GM21423 (cell line): Measurements from ENCODE around the gene FAM78A.

ENCODE experiments used
- ATAC-seq: cut with Tn5 transposase; IDR thresholded peaks from one replicate; pipeline ENCODE4 v1.9.1; 2021; ENCODE audit warnings: mild to moderate bottlenecking, moderate library complexity; ENCODE audit not compliant: unreplicated experiment

Gene FAM78A

DNA sequence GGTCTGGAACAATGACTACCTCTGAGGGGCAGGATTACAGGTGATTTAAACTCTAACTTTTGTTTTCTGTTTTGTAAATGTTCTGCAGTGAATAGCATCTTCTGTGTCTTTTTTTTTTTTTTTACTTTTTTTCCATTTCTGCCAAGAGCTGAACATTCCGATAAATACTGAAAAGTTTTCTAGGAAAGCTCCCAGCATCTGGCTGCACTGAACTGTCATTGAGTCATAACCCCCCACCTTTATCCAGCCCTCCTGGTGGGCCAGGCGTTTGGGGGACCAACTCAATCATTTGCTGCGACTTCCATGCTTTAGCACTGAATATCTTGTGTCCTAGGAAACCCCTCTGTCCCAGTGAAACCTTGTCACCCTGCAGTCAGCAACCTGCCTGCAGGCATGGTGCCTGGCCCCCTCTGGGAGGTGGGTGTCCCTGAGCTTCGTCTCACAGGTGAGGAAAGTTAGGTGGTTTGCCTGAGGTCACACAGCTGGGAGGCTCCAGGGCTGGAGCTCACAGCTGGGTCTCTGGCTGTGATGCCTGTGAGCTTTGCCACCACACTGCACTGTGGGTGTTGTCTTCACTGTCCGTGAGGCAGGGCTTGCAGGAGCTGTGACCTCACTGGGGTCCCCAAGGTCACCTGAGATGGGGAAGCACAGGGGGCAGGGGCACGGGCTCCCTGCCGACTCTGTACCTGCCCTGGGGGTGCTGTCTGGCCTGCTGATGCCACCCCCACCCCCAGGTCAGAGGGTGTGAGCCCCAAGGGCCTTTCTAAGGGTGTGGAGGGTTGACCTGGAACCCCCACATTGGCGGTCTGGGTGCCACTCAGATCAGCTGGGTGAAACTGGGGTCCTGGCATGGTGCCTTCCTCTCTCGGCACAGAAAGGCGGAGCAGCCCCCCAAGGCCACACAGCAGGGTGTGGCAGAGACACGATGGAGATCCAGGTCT lies 27.3 kb upstream of the FAM78A start:
- ATAC-seq: no peak

DNA sequence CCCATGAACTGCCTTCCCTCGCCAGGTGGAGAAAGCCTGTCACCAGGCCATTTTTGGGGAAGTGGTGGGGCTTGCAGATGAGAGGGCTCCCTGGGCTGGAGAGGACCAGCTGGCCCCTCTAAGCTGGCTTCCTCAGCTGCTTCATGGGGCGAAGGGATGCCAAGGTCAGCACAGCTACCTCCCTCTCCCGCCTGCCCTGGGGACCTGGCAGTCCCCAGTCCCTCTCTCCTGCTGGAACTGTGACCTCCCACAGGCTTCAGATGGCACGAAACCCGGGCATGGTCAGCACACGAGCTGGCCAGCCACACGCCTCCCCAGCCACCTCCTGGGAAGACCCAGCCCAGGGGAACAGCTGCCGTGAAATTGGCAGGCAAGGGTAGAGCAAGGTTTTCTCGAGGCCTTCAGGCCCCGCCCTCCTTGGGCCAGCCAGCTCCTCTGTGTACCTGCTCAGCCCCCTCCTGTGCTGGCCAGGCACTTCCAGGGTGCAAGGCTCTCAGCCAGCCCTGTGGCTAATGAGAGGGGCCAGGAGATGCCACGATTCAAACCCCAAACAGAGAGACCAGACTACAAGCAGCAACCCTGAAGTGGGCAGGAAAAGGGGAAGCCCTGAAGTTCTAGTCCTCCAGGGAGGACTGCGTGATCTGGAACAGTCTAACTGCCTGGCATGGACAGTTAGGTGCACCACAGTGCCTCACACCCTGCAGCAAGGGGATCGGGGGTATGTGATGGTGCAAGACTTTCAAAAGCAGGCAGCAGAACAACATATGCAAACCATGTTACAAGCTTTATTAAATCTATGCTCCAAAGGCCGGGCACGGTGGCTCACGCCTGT lies 26.1 kb upstream of the FAM78A start:
- no peak for ATAC-seq

DNA sequence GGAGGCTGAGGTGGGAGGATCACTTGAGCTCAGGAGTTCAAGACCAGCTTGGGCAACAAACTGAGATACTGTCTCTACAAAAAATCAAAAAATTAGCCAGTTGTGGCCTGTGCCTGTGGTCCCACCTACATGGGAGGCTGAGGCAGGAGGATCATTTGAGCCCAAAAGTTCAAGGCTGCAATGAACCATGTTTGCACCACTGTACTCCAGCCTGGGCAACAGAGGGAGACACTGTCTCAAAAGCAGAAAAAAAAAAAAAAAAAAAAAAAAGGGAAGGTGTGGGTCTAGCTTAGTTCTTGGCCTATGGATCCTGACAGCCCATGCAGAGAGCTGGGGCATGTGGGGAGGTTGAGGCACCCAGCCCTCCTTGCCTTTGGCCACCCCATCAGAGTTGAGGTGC lies 24.1 kb upstream of the FAM78A start:
- no peak for ATAC-seq

DNA sequence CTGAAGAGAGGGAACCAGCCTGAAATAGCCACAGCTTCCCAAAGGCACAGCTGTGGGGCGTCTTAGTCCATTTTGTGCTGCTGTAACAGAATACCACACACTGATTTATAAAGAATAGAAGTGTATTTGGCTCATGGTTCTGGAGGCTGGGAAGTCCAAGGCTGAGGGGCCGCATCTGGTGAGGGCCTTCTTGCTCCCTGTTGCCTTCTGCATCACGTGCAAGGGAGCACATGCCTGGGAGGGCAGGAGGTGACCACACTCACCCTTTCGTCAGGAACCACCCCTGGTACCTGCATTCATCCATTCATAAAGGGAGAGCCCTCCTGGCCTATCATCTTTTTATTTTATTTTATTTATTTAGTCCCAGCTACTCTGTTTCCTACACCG lies 23.6 kb upstream of the FAM78A start:
- no peak for ATAC-seq

DNA sequence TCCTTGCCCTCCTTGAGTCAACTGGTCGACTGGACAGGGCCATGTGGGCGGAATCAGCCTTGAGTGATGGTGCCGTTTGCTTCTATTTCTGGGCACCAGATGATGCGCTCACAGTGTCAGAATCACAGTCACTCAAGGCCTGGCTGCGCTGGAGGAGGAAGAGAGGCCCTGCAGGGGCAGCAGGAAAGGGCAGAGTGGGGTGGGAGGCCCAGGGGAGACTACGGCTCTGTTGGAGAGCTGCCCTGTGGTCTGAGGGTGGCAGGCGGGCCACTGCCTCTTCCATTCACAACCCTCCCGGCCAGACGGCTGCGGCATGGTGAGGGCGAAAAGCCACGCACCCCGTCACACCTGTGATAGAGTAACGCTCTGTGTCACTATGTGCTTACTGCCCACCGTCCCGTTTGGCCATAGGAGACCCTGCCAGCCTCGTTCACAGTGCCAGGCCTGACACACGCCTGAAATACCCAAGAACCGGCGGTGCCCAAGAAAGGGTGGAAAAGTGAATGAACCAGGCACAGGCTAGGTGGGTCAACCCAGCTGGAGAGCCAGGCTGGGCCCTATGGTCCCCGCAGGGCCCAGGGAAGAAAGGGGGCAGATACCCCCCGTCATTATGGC lies 23.1 kb upstream of the FAM78A start:
- no peak for ATAC-seq

DNA sequence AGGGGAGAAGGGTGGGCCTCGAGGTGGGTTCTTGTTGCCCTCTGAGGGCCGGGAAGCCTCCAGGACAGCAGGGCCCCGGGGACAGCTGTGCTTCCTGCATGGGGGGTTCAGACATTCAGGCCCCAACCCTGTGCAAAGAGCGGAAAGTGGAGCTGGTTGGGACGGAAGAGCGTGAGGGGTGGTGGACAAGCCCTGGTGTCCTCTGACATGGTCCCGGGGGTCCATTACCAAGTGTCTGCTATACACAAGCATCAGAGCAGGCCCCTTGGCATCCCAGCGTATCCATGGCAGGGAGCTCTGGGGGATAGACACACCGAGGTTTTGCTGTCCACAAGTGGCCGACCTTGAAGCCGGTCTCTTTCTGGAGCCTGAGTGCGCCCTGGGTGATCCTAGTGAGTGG lies 22.5 kb upstream of the FAM78A start:
- ATAC-seq: no peak

DNA sequence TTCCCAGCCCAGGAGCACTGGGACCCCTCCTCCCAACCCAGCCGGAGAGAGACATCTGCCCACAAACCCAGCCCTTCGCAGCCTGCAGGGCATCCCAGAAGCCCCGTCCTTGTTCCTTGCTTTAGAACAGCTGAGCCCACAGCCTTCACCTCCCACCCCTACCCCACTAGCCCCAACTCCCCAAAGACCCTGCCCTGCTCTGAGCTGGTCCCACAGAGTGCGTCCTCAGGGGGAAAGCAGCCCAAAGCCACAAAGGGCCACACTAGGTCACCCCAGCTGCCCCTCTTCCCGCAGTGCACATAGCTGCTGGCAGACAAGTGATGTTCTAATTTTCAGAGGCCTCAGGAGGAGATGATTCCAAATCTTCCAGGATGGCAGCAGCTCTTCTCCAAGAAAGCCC lies 22.0 kb upstream of the FAM78A start:
- no peak for ATAC-seq

DNA sequence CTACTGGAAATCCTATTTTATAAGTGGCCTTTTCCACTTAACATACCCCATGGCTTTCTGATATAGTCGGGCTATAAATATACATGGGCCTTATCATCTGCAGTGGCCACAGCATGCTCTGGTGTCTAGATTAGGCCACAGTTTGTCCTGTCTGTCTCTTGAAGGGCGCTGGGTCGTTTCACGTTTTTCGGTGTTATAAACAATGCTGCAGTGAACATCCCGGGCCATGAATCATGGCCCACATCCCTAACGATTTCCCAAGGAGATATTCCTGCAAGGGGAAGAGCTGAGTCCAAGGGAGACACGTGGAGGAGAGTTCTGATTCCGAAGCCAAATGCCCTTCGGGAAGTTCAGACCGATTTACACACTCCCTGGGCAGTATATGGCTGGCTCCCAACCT lies 21.6 kb upstream of the FAM78A start:
- no peak for ATAC-seq

DNA sequence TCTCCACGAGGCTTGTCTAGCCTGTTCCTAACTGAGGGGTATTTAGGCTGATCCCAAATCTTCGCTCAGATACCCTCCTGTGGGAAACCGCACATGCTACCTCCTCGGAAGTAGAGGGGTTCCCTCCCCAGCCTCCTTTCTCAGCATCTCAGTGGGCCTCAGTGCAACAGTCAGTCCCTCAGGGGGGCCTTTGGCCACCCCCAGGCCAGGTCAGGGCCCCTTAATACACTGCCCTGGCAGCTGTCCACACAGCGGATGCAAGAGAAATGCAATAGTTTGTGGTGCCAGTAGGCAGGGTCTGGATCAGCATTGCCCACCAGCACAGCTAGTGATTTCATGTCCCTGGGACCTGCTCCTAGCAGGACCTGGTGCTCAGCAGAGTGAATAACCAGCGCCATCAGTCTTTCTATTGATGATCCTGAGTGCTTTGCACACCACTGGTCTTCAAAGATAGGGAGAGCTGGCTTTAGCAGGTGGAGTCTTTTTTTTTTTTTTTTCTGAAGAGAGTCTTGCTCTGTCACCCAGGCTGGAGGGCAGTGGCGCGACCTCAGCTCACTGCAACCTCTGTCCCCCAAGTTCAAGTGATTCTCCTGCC lies 20.7 kb upstream of the FAM78A start:
- ATAC-seq: no peak

DNA sequence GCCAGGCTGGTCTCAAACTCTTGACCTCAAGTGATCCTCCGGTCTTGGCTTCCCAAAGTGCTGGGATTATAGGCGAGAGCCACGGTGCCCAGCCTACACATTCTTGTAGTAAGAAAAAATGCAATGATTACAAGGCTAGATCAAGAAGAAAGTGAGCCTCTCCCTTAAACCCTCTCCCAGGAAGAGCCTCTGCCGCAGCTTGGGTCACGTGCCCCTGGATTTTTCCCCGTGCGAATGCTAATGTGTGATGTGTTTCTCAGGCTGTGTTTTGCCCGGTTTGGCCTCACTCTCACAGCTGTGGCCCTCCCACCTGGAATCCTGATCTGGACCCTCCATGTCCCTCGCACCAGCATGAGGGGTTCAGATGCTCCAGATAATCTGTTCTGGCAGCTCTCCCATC lies 20.1 kb upstream of the FAM78A start:
- no peak for ATAC-seq

DNA sequence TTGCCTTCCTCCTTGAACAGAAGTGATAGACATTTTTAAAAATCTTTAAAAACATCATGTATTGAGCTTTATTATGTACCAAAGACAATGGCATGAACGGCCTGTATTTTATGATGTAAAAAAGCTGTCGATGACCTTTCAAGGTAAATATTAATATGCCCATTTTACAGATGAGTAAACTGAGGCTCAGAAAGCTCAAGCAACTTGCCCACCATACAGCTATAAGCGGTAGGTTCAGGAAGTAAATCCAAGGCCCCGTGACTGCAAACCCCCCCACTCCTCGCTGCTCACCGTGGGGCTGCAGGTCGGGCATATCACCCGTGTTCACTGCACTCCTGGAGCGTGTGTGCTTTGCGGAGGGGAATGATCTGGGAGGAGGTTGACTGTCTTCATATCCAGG lies 16.6 kb upstream of the FAM78A start:
- ATAC-seq: no peak

DNA sequence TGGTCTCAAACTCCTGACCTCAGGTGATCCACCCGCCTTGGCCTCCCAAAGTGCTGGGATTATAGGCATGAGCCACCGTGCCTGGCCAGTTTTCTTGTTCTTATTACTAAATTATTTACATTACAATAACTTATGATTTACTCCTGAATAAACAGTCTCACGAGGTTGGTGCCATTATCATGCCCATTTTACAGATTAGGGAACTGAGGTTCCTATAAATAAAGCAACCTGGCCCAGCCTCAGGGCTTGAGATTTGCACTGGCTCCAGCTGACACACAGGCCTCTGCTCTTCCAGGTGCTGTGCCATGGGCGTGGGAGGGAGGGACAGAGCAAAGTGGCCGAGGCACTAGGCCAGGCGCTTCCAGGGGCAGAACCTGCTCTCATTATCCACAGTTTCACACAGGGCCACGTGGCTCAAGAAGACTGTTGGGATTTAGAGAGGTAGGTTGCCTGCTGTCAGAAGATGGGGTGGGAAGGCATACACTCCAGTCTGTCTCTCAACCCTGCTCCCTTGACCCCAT lies 15.5 kb upstream of the FAM78A start:
- no peak for ATAC-seq

DNA sequence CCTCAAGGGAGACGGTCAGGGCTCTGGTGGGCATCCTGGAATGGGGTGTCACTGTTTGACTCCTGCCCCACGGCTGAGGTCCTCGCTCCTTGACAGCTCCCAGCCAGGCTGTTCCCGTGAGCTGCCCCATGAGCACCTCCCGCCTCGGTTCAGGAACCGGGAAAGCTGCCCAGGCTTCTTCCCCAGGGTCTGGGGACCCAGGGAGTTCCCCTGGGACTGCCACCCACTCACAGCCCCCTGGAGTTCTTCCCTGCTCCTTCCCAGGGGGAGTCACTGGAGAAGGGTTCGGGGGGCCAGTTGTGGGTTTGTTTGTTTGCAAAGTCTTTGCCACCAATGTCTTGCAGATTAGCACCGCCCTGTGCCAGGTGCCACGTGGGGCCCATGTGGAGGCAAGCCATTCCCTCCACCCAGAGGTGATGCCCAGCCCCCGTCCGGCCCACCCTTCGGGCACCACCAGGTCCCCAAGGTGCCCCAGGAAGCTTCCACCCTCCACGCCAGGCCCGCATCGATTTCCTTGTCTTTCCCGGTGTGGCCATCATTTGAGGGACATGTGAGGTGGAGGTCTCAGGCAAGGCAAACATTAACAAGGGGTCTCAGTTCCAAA lies 14.6 kb upstream of the FAM78A start:
- ATAC-seq: no peak

DNA sequence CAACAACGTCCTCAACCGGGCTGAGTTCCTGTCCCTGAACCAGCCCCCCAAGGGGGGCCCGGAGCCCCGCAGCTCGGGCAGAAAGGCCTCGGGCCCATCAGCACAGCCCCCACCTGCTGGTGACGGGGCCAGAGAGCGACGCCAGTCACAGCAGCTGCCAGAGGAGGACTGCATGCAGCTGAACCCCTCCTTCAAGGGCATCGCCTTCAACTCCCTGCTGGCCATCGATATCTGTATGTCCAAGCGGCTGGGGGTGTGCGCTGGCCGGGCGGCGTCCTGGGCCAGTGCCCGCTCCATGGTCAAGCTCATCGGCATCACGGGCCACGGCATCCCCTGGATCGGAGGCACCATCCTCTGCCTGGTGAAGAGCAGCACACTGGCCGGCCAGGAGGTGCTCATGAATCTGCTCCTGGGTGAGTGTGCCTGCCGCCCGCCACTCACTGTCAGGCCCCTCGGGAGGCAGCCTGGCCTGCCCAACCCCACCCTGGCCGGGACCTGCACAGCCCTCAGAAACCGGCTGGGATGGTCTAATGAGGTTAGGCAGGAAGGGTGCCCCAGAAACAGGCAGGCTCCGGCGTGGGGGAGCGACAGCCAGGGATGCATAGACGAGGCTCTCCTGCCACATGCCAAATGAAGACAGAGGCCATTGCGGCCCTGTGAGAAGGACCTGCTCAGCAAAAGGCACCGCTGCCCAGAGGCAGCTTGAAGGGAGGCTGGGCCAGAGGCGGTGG lies 13.9 kb upstream of the FAM78A start:
- no peak for ATAC-seq

DNA sequence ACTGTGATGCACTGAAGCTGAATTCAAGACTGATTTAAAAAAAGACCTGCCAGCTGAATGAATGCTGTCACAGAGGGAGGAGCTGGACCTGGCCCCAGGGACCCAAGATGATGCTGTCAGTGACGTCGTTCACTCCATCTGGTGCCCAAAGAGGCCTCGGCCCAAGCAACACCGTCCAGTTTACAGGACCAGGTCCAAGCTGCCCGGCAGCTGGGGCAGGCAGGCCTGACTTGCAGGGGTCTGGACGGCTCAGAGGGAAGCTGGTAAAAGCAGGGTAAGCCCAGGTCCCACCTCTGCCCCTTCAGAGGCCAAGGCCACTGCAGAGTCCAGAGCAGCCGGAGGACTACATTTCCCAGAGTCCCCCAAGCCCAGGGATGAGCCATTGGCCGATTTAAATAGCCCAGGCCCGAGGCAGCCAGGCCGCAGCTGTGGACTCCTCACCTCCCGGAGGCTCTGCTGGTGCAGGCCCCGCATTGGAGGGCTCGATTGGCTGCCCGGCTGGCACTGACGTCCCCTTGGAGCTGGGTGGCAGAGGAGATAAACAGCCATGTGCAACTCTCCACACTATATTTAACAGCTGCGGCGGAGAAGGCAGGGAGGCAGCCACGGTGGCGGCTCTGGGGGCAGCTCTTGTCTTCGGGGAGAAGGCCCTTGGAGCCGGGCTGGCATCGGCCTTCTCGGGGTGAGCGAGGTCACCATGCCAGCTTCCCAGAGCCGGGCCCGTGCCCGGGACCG lies 13.2 kb upstream of the FAM78A start, which contains the start of gene PLPP7:
Gene PLPP7, plus strand, starts transcription at position 423 of the 735 bp plus-strand sequence. Its CDS starts 275 bp downstream, at position 698.
- no peak for ATAC-seq

DNA sequence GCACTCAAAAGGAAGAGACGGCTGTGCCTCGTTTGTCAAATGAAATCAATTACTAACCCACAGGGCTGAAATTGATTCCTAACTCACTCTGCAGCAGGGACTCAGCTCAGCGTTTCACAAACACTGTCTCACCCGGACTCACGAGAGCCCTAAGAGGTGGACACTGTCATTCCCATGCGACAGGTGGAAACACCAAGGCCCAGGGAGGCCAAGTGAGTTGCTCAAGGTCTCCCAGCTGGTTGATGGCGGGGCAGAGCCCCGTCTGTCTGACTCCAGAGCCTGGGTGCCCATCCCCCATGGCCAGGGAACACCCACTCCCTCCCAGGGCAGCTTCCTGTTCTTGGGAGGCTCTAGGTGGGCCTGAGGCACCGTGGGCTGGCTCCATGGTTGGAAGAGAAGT lies 11.9 kb upstream of the FAM78A start:
- ATAC-seq: no peak

DNA sequence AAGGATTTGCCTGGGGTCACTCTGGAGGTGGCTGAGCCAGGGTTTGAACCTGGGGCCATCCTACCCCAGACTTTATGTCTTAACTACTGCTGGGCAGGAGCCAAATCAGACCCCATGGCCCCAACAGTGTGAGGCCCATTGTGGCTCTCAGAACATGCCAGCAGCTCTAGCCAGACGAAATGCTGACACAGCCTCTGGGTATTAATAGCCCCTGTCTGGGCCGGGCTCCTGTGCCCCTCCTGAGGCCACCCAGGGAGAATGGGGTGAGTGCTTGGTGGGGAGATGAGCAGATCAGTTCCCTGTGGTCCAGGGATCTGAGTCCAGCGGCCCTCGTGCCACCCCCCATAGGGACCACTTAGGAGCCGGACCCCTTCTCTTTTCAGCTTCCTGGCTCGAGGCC lies 11.0 kb upstream of the FAM78A start:
- no peak for ATAC-seq

DNA sequence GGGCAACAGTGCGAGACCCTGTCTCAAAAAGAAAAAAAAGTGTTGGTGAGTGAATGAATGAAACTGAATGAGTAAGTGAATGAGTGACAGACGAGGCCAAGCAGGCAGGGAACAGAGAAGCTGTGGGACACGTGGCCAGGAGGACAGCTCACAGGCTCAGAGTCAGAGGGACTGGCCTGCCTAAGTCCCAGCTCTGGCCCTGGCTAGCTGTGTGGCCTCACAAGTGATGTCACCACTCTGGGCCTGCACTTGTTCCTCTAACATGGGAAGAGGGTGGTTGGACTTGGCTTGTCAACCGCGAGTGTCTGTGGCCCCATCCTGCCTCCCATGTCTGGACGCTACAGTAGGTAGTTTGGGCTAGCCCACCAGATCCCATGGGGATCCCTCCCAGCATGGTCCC lies 8.5 kb upstream of the FAM78A start:
- ATAC-seq: no peak
